ENCODE results near the gene MEOX2. TPM values are rescaled to one million over a fixed set of nuclear protein-coding genes. Genes with fewer than 3 reads are reported as not detected.

Gene MEOX2
- total RNA-seq, 1 experiment from 2014 or later = not detected

DNA sequence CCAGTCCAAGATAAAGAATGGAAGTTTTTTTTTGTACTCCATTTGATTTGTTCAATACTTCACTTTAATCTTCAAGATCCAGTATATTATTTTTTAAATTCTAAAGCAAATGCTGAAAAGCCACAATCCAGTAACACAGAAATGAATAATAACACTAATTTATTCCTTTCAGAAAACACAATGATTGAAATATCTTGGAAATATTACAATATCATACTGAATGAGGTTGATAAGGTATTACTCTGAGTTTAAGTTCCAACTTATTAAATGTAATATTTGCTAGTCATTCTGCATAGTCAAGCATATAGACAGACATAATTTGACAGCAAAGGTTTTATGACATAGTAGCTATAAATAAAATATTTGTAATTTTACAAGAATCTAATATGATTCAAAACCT, 4.4 kb downstream of the MEOX2 start (continued):
- TF ChIP-seq POLR2AphosphoS5 (IDR thresholded peaks at IDR 0.05; ENCODE audit: low read depth, low read length) (no peak), ZBTB33 (IDR thresholded peaks at IDR 0.05; ENCODE audit: extremely low read depth, insufficient replicate concordance, low read length) (no peak), CBX3 (IDR thresholded peaks at IDR 0.05; ENCODE audit: low read depth) (no peak)

DNA sequence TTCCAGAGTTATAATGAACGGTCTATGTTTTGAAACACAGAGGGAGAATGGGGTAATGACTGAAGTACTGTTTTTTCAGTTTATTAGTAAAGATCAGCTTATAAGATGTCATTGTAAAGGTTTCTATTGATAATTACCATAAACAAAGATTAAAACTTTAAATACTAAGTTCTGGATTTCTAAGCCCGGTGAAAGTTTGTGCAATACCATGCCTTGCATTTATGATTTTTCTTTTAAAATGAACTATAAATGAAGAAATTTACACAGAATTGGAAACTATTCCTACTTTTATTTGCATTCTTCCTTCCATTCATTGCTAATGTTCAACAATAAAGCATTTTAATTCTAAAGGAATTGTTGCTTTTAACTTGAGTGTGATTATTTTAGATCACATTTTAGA, 4.9 kb downstream of the MEOX2 start:
- H2AFZ ChIP-seq (ENCODE audit: low read depth, low read length, poor library complexity, severe bottlenecking) = no peak overlapping the region
- DNase-seq (ENCODE audit: low read depth, low spot score) = no peak
- TF ChIP-seq EGR1 (IDR thresholded peaks at IDR 0.05; ENCODE audit: low read depth) (no peak), SIN3A (IDR thresholded peaks at IDR 0.05; ENCODE audit: low read depth) (no peak), SRF (IDR thresholded peaks at IDR 0.05; ENCODE audit: low read depth) (no peak), CEBPB (IDR thresholded peaks at IDR 0.05; ENCODE audit: low read depth) (no peak), FOSL1 (IDR thresholded peaks at IDR 0.05; ENCODE audit: low read depth) (no peak)
- TF ChIP-seq, protein P1, sequence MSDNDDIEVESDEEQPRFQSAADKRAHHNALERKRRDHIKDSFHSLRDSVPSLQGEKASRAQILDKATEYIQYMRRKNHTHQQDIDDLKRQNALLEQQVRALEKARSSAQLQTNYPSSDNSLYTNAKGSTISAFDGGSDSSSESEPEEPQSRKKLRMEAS (IDR thresholded peaks at IDR 0.05) = no peak
- TF ChIP-seq, protein P2, sequence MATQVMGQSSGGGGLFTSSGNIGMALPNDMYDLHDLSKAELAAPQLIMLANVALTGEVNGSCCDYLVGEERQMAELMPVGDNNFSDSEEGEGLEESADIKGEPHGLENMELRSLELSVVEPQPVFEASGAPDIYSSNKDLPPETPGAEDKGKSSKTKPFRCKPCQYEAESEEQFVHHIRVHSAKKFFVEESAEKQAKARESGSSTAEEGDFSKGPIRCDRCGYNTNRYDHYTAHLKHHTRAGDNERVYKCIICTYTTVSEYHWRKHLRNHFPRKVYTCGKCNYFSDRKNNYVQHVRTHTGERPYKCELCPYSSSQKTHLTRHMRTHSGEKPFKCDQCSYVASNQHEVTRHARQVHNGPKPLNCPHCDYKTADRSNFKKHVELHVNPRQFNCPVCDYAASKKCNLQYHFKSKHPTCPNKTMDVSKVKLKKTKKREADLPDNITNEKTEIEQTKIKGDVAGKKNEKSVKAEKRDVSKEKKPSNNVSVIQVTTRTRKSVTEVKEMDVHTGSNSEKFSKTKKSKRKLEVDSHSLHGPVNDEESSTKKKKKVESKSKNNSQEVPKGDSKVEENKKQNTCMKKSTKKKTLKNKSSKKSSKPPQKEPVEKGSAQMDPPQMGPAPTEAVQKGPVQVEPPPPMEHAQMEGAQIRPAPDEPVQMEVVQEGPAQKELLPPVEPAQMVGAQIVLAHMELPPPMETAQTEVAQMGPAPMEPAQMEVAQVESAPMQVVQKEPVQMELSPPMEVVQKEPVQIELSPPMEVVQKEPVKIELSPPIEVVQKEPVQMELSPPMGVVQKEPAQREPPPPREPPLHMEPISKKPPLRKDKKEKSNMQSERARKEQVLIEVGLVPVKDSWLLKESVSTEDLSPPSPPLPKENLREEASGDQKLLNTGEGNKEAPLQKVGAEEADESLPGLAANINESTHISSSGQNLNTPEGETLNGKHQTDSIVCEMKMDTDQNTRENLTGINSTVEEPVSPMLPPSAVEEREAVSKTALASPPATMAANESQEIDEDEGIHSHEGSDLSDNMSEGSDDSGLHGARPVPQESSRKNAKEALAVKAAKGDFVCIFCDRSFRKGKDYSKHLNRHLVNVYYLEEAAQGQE (IDR thresholded peaks at IDR 0.05; ENCODE audit: low read depth) = no peak
- ChIA-PET POLR2A (no interaction called here), RAD21 (ENCODE audit: low non-redundant PET in 1 of 2, low total read pairs in 2 of 2, uncharacterized antibody in 2 of 2, unreplicated experiment in 2 of 2) (no interaction called here), CTCF (no interaction called here)
- no peak overlapping the region for H3K27ac ChIP-seq (ENCODE audit: low read depth, low read length)
- H3K9me3 ChIP-seq (ENCODE audit: control insufficient read depth in 1 of 2, insufficient read depth in 1 of 2, low read depth in 1 of 2, low read length in 2 of 2) = no peaks in the 10 kb centered on the region
- intact Hi-C loops (cut with micrococcal nuclease) = no loop called here
- no peaks in the 10 kb centered on the region for H4K20me1 ChIP-seq (ENCODE audit: insufficient read depth)
- no peak overlapping the region for H3K9ac ChIP-seq (ENCODE audit: low read length)
- no peaks in the 10 kb centered on the region for H3K9me2 ChIP-seq (ENCODE audit: insufficient read depth)
- no peaks in the 10 kb centered on the region for H3K27me3 ChIP-seq (ENCODE audit: insufficient read depth, low read length)
- BruUV-seq (replicated peaks) = no TSS peak
- ATAC-seq = no peak
- no peak overlapping the region for H3K4me3 ChIP-seq (replicated peaks in 1 of 2; ENCODE audit: low read depth in 1 of 2, low read length in 2 of 2)
- H3K36me3 ChIP-seq (ENCODE audit: control insufficient read depth in 1 of 2, insufficient read depth in 2 of 2, low read length in 2 of 2) = no peaks in the 10 kb centered on the region
- H3K79me2 ChIP-seq (ENCODE audit: insufficient read depth, low read length) = no peaks in the 10 kb centered on the region
- no peak overlapping the region for H3K4me2 ChIP-seq (ENCODE audit: low read length)
- peaks cover 0 to 6% of the 10 kb centered on the region in 2 experiments; a peak in 1 of 4 replicates for H3K4me1 ChIP-seq (ENCODE audit: control insufficient read depth in 1 of 2, insufficient read depth in 2 of 2, low read length in 2 of 2)
